Peyer's patch (tissue), 4 donors: Measurements from ENCODE around the gene TM4SF4. TPM values are rescaled to one million over a fixed set of nuclear protein-coding genes. Genes with fewer than 3 reads are reported as not detected.

Experiments used
- DNase-seq, 3 donors: peaks; one replicate each; pipeline ENCODE4 v3.0.0-alpha.2; 2017 to 2019
- H3K27ac ChIP-seq, 4 donors: fragments of 200-600 bp; sonication (generic); one replicate each; pipeline ENCODE4 v1.5.1; 2016 to 2019
- H3K27me3 ChIP-seq, 2 donors: fragments of 200-600 bp; sonication (generic); one replicate each; pipeline ENCODE4 v1.5.1; 2019
- H3K36me3 ChIP-seq, 3 donors: fragments of 200-600 bp; sonication (generic); one replicate each; pipeline ENCODE4 v1.5.1; 2016 to 2019
- H3K4me1 ChIP-seq, 4 donors: fragments of 200-600 bp; sonication (generic); one replicate each; pipeline ENCODE4 v1.5.1; 2016 to 2019
- H3K4me3 ChIP-seq, 4 donors: fragments of 200-600 bp; sonication (generic); 1 replicate in 3 of 4; 2 replicates in 1 of 4; pipeline ENCODE4 v1.5.1; 2016 to 2019; ENCODE audit warnings: mild to moderate bottlenecking in 1 of 4
- H3K9me3 ChIP-seq, 4 donors: fragments of 200-600 bp; sonication (generic); one replicate each; pipeline ENCODE4 v1.5.1; 2016 to 2019; ENCODE audit warnings: mild to moderate bottlenecking in 1 of 4
- POLR2A ChIP-seq, 2 donors: fragments of 450-650 bp; IDR thresholded peaks; one replicate each; pipeline ENCODE4 v1.5.1; 2017; ENCODE audit warnings: antibody characterized with exemption in 2 of 2, mild to moderate bottlenecking in 2 of 2, moderate library complexity in 2 of 2
- total RNA-seq, 4 donors: library from RNA; depleted of rRNA; stranded (reverse); fragments of >200 nt; gene quantifications; one replicate each; pipeline ENCODE4 v1.1.0, GENCODE V29; 2016
- TF ChIP-seq, protein P1 (sequence below), 6 experiments: fragments of 450-650 bp in 4 of 6; fragments of 200-600 bp in 2 of 6; sonication (generic) in 1 of 6; IDR thresholded peaks; one replicate each; pipeline ENCODE4 v1.5.1; 2017 to 2019; ENCODE audit warnings: antibody characterized with exemption in 6 of 6, mild to moderate bottlenecking in 3 of 6, moderate library complexity in 1 of 6

The TM4SF4 gene
- total RNA-seq, 4 donors from 2014 or later = 1.7 to 500 (median 217) TPM

DNA sequence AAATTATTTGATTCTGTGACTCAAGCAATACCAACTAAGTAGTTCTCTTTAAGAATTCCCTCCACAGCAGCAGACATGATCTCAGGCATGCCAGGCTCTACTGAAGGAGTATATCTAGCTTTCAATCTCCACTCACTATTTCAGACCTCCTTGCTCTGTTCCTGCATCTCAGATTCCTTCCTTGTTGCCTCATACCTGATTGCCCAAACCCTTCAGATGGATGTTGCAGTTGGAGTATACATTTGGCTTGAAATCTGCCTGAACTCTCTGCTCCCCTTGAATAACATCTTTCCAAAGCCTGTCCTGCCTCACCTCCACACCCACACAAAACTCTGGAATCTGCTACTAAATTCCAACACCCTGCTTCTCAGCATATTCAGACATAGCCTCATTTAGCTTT lies 19.8 kb upstream of the TM4SF4 start:
- no peak for TF ChIP-seq POLR2A (IDR thresholded peaks at IDR 0.05)
- TF ChIP-seq, protein P1, sequence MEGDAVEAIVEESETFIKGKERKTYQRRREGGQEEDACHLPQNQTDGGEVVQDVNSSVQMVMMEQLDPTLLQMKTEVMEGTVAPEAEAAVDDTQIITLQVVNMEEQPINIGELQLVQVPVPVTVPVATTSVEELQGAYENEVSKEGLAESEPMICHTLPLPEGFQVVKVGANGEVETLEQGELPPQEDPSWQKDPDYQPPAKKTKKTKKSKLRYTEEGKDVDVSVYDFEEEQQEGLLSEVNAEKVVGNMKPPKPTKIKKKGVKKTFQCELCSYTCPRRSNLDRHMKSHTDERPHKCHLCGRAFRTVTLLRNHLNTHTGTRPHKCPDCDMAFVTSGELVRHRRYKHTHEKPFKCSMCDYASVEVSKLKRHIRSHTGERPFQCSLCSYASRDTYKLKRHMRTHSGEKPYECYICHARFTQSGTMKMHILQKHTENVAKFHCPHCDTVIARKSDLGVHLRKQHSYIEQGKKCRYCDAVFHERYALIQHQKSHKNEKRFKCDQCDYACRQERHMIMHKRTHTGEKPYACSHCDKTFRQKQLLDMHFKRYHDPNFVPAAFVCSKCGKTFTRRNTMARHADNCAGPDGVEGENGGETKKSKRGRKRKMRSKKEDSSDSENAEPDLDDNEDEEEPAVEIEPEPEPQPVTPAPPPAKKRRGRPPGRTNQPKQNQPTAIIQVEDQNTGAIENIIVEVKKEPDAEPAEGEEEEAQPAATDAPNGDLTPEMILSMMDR (IDR thresholded peaks at IDR 0.05) = no peak
- Histone ChIP-seq H3K9me3 (peaks cover 0 to 9% (median 3%) of the 10 kb centered on the region in 4 donors), H3K4me3 (no peak overlapping the region), H3K27me3 (no peaks in the 10 kb centered on the region), H3K36me3 (no peaks in the 10 kb centered on the region), H3K27ac (no peak overlapping the region), H3K4me1 (no peaks in the 10 kb centered on the region)
- DNase-seq = no peak

DNA sequence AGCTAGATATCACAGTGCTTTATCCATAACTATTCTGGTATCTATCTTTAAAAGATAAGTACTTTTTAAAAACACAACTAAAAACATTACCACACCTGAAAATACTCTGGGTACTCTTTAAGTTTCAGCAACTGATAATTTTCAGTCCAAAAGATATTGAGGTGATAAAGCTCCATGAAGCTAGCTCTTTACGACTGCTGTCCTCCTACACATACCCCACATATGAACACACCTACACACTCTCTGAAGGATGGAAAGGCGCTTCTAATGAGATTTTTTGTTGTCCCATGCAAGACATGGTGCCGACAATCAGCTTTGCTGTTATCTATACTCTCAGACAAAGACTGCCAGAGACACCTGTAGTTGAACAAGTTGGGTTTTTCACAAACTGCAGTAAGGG lies 19.1 kb upstream of the TM4SF4 start:
- Histone ChIP-seq H3K4me3 (no peak overlapping the region), H3K27me3 (no peaks in the 10 kb centered on the region), H3K4me1 (no peaks in the 10 kb centered on the region), H3K36me3 (no peaks in the 10 kb centered on the region), H3K27ac (no peak overlapping the region), H3K9me3 (peaks cover 0 to 9% (median 3%) of the 10 kb centered on the region in 4 donors)
- no peak for DNase-seq
- TF ChIP-seq, protein P1 (IDR thresholded peaks at IDR 0.05) = no peak
- TF ChIP-seq POLR2A (IDR thresholded peaks at IDR 0.05) = no peak

DNA sequence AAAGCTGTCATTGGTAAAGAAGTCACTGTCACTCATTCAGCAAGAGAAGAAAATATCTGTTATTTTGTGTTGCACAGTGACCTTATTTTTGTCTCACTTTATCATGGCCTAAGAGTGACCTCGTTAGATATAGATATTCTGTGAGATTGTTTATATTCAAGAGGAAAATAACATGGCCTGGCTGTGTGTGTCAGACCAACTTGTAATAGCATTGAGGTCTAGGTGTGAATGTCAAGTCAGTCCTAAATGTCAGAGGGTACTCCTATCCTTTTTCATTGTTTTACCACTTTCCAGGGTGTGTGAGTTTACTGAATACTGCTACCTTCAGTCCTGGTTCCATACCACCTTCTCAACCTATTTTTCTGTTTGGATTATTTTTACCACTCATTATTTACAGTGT lies 18.5 kb upstream of the TM4SF4 start:
- Histone ChIP-seq H3K36me3 (no peaks in the 10 kb centered on the region), H3K4me3 (no peak overlapping the region), H3K4me1 (no peaks in the 10 kb centered on the region), H3K27ac (no peak overlapping the region), H3K27me3 (no peaks in the 10 kb centered on the region), H3K9me3 (peaks cover 0 to 9% (median 3%) of the 10 kb centered on the region in 4 donors)
- no peak for TF ChIP-seq POLR2A (IDR thresholded peaks at IDR 0.05)
- TF ChIP-seq, protein P1 (IDR thresholded peaks at IDR 0.05) = no peak
- no peak for DNase-seq

DNA sequence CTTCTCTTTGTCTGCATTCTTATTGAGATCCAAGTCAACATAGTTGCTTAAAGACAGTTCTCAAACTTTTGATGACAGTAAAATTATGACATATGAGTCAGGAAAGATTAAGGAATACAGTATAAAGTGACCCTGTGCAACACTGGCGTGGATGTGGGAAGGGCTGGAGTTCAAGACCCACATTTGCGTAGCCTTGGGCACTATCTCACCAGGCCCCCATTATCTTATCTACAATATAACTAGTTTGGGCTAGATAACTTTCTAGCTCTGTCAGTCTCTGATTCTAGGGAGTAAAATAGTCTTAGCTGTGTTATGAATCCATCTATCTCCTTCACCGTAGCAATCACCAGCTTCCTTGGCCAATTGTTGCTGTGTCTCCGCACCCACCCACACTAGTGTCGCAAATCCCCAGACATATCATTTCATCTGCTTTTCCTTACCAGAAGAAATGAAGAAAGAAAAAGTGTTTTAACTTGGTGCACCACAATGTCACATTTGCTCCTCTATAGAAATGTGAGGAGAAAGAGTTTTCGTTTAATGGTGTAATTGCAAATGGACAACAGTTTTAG lies 14.9 kb upstream of the TM4SF4 start:
- no peaks in the 10 kb centered on the region for H3K4me1 ChIP-seq
- H3K4me3 ChIP-seq = no peak overlapping the region
- H3K9me3 ChIP-seq = no peaks in the 10 kb centered on the region
- H3K27me3 ChIP-seq = no peaks in the 10 kb centered on the region
- H3K27ac ChIP-seq = no peak overlapping the region
- no peaks in the 10 kb centered on the region for H3K36me3 ChIP-seq
- TF ChIP-seq, protein P1 (IDR thresholded peaks at IDR 0.05) = no peak
- no peak for TF ChIP-seq POLR2A (IDR thresholded peaks at IDR 0.05)
- DNase-seq = no peak

DNA sequence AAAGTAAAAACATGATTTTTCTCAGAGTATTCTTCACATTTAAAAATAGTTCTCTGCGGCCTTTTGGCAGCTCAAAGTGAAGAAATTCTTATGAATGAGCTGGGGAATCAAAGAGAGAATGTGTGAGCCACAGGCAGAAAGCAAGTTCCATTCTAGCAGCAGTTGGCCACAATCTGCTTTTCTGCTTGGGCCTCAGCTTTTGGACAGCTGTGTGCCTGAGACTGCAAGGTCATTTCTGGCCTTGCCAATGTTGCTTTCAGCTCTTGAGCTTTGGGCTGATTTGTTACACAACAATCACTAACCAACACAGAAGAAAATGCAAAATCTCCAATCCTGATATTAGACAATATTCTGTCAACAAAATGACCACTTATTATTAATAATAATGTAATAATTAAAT lies 14.4 kb upstream of the TM4SF4 start:
- Histone ChIP-seq H3K36me3 (no peaks in the 10 kb centered on the region), H3K4me1 (no peaks in the 10 kb centered on the region), H3K27ac (no peak overlapping the region), H3K4me3 (no peak overlapping the region), H3K9me3 (no peaks in the 10 kb centered on the region), H3K27me3 (no peaks in the 10 kb centered on the region)
- DNase-seq = no peak
- TF ChIP-seq, protein P1 (IDR thresholded peaks at IDR 0.05) = no peak
- no peak for TF ChIP-seq POLR2A (IDR thresholded peaks at IDR 0.05)

DNA sequence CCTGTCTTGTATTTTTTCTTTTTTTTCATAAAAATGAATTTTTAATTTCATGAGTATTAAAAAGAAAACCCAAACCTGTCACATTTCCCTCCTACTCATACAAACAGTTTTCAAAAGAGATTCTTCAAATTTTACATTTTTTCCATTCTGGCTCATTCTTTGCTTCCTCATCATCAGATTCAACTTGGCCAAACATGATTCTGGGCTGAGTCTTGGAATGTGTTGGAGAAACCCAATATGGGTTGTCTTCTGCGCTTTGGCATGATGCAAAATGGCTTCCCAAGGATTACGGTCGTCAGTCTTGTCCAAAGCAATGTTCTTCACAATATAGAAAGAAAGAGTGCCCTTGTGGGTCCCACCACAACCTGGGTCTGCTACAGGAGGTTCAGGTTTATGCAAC lies 12.4 kb upstream of the TM4SF4 start:
- Histone ChIP-seq H3K36me3 (no peaks in the 10 kb centered on the region), H3K9me3 (no peaks in the 10 kb centered on the region), H3K27me3 (no peaks in the 10 kb centered on the region), H3K4me1 (no peaks in the 10 kb centered on the region), H3K4me3 (no peak overlapping the region), H3K27ac (no peak overlapping the region)
- no peak for DNase-seq
- TF ChIP-seq, protein P1 (IDR thresholded peaks at IDR 0.05) = no peak
- no peak for TF ChIP-seq POLR2A (IDR thresholded peaks at IDR 0.05)
